H1 (cell line): Measurements from ENCODE around the gene DMBT1. TPM values are rescaled to one million over a fixed set of nuclear protein-coding genes. Genes with fewer than 3 reads are reported as not detected.

Experiments used
- ASH2L ChIP-seq: fragments of 200-600, 300-600 bp; sonication (generic); IDR thresholded peaks from one replicate; pipeline ENCODE4 v1.7.1; 2017; ENCODE audit warnings: low read length
- CBX5 ChIP-seq: fragments of 300-800, 300-1000 bp; sonication (generic); IDR thresholded peaks from 2 replicates; pipeline ENCODE4 v1.7.1; 2016; ENCODE audit warnings: antibody characterized with exemption, low read length, low read depth
- JUN ChIP-seq: IDR thresholded peaks from 2 replicates; pipeline ENCODE4 v1.6.1; 2011; ENCODE audit warnings: low read depth, mild to moderate bottlenecking, improper control_type of control experiment, low read length
- MAFK ChIP-seq: IDR thresholded peaks from 2 replicates; pipeline ENCODE4 v1.6.1; 2012; ENCODE audit warnings: low read depth, mild to moderate bottlenecking, improper control_type of control experiment, low read length
- RAD21 ChIP-seq, 2 experiments: IDR thresholded peaks in 1 of 2; conservative IDR thresholded peaks in 1 of 2; 2 replicates each; pipeline ENCODE4 v1.6.1; 2011; ENCODE audit warnings: low read depth in 2 of 2, low read length in 2 of 2, improper control_type of control experiment in 1 of 2, inconsistent platforms in 1 of 2, mild to moderate bottlenecking in 1 of 2, moderate library complexity in 1 of 2
- SUZ12 ChIP-seq: fragments of 200-600 bp; sonication (generic); IDR thresholded peaks from 2 replicates; pipeline ENCODE4 v1.6.1; 2012; ENCODE audit warnings: mild to moderate bottlenecking, inconsistent platforms, low read length, moderate library complexity, mixed read lengths
- polyA plus RNA-seq, 7 experiments: library from polyadenylated mRNA; depleted of rRNA in 3 of 7; stranded (reverse) in 5 of 7; unstranded in 2 of 7; fragments of >200 nt in 5 of 7; fragments of 200-250 nt in 2 of 7; gene quantifications; 1 replicate in 5 of 7; 2 replicates in 1 of 7; 4 replicates in 1 of 7; pipeline versions ENCODE4 v1.2.1 to v1.2.3, GENCODE V29; 2011 to 2013; ENCODE audit warnings: missing spikeins in 2 of 7, mixed read lengths in 2 of 7
- total RNA-seq: library from RNA; stranded (reverse); fragmentation: NEBNext Ultra II Directional; extraction: Animal tissue kit (Norgen Biotek cat#: 25700); gene quantifications from 2 replicates; pipeline ENCODE4 v1.2.1, GENCODE V29; 2021
- TF ChIP-seq, protein P1 (sequence below): IDR thresholded peaks from 2 replicates; pipeline ENCODE4 v1.6.1; 2012; ENCODE audit warnings: low read length, inconsistent platforms

The DMBT1 gene
- total and polyA plus RNA-seq, 2 of the 8 experiments (the other 6 are each of a cell fraction or from before 2014, with no cell fraction given): 0.03 TPM; not detected in 1

DNA sequence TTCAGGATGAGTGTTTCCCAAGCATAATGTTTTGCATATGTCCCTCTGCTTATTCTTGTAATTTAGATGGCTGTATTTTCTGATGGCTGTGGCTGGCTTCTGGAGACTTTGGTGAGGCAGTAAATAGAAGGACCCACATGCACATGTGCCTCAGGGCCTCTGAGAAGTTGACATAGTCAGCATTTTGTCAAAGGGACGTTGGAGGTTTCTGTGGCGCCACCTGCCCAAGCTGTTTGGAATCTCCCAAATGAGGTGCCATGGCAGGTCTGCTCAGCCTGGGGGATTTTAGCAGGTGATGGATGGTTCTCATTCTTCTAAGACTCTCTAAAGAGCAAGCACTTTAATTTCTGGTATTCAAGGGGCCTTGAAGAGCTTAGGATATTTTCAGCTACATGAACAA is 109.3 kb downstream of the DMBT1 start (continued):
- TF ChIP-seq, protein P1, sequence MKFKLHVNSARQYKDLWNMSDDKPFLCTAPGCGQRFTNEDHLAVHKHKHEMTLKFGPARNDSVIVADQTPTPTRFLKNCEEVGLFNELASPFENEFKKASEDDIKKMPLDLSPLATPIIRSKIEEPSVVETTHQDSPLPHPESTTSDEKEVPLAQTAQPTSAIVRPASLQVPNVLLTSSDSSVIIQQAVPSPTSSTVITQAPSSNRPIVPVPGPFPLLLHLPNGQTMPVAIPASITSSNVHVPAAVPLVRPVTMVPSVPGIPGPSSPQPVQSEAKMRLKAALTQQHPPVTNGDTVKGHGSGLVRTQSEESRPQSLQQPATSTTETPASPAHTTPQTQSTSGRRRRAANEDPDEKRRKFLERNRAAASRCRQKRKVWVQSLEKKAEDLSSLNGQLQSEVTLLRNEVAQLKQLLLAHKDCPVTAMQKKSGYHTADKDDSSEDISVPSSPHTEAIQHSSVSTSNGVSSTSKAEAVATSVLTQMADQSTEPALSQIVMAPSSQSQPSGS: no peak
- TF ChIP-seq JUN: no peak
- TF ChIP-seq MAFK: peak; percentile 85
- TF ChIP-seq ASH2L: no peak
- peak in 1 of 2 experiments; percentile 42; a peak in 2 of 4 replicates for TF ChIP-seq RAD21 (IDR thresholded peaks at IDR 0.05 in 1 of 2, conservative IDR thresholded peaks at IDR 0.05 in 1 of 2; ENCODE audit: low read depth in 2 of 2, low read length in 2 of 2)
- no peak for TF ChIP-seq SUZ12
- no peak for TF ChIP-seq CBX5
